KMS-11 (cell line): ENCODE measurements around the gene ELF4.

Experiments used
- H2AFZ ChIP-seq: fragments of 200-600 bp; sonication (generic); 2 replicates; pipeline ENCODE4 v1.6.1; 2016; ENCODE audit warnings: antibody characterized with exemption, mixed run types, low read depth
- H3K27ac ChIP-seq: fragments of 200-600 bp; sonication (generic); 2 replicates; pipeline ENCODE4 v1.6.1; 2016; ENCODE audit warnings: mild to moderate bottlenecking, mixed run types
- H3K27me3 ChIP-seq: fragments of 200-600 bp; sonication (generic); 2 replicates; pipeline ENCODE4 v1.6.1; 2017; ENCODE audit warnings: mild to moderate bottlenecking, low read depth, mixed run types, moderate library complexity; ENCODE audit not compliant: insufficient read depth
- H3K36me3 ChIP-seq: fragments of 200-600 bp; sonication (generic); 2 replicates; pipeline ENCODE4 v1.6.1; 2017; ENCODE audit warnings: mild to moderate bottlenecking, mixed run types; ENCODE audit not compliant: insufficient read depth
- H3K4me1 ChIP-seq: fragments of 200-600 bp; sonication (generic); 2 replicates; pipeline ENCODE4 v1.6.1; 2016; ENCODE audit warnings: mild to moderate bottlenecking, low read depth, mixed run types; ENCODE audit not compliant: poor library complexity, severe bottlenecking
- H3K4me2 ChIP-seq: fragments of 200-600 bp; sonication (generic); 2 replicates; pipeline ENCODE4 v1.7.0; 2016; ENCODE audit warnings: mild to moderate bottlenecking, mixed run types
- H3K4me3 ChIP-seq: fragments of 200-600 bp; sonication (generic); IDR thresholded peaks from 2 replicates; pipeline ENCODE4 v1.6.1; 2017; ENCODE audit warnings: low read depth, low read length, mixed read lengths; ENCODE audit not compliant: insufficient read depth
- H3K79me2 ChIP-seq: fragments of 200-600 bp; sonication (generic); 2 replicates; pipeline ENCODE4 v1.6.1; 2016; ENCODE audit warnings: low read depth, mixed run types; ENCODE audit not compliant: insufficient read depth
- H3K9ac ChIP-seq: fragments of 200-600 bp; sonication (generic); 2 replicates; pipeline ENCODE4 v1.6.1; 2016; ENCODE audit warnings: mild to moderate bottlenecking, mixed run types
- H4K20me1 ChIP-seq: fragments of 200-600 bp; sonication (generic); 2 replicates; pipeline ENCODE4 v1.6.1; 2016; ENCODE audit warnings: mild to moderate bottlenecking, mixed run types; ENCODE audit not compliant: insufficient read depth
- TF ChIP-seq, protein P1 (sequence below): fragments of 200-600 bp; sonication (generic); conservative IDR thresholded peaks from 2 replicates; pipeline ENCODE4 v1.6.1; 2017; ENCODE audit warnings: low read depth, mild to moderate bottlenecking, antibody characterized with exemption, low read length, moderate library complexity, mixed read lengths

The ELF4 gene

DNA sequence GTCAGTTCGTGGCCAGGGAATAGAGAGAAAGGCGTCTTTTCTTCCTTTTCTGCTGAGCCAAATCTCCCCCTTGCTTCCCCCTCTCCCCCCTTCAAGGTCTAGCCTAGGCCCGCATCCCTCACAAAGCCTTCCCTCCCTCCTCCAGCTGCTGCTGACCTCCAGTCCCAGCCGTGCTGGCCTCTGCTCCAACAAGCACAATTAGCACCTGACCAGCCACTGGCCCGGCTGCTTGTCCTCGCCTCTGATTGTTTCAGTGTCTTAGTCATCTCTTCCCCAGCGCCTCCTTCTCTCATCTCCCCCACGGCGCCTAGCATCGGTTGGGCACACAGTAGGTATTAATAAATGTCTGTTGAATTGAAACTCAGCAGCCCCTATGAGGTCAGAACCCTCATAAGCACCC, 4.2 kb downstream of the ELF4 start:
- Histone ChIP-seq H4K20me1 (no peaks in the 10 kb centered on the region), H2AFZ (no peak overlapping the region), H3K27ac (no peak overlapping the region), H3K4me1 (peaks cover 6% of the 10 kb centered on the region), H3K36me3 (no peaks in the 10 kb centered on the region), H3K9ac (no peak overlapping the region), H3K27me3 (no peaks in the 10 kb centered on the region), H3K4me3 (no peak overlapping the region), H3K4me2 (no peak overlapping the region), H3K79me2 (no peaks in the 10 kb centered on the region)
- TF ChIP-seq, protein P1, sequence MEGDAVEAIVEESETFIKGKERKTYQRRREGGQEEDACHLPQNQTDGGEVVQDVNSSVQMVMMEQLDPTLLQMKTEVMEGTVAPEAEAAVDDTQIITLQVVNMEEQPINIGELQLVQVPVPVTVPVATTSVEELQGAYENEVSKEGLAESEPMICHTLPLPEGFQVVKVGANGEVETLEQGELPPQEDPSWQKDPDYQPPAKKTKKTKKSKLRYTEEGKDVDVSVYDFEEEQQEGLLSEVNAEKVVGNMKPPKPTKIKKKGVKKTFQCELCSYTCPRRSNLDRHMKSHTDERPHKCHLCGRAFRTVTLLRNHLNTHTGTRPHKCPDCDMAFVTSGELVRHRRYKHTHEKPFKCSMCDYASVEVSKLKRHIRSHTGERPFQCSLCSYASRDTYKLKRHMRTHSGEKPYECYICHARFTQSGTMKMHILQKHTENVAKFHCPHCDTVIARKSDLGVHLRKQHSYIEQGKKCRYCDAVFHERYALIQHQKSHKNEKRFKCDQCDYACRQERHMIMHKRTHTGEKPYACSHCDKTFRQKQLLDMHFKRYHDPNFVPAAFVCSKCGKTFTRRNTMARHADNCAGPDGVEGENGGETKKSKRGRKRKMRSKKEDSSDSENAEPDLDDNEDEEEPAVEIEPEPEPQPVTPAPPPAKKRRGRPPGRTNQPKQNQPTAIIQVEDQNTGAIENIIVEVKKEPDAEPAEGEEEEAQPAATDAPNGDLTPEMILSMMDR = no peak

DNA sequence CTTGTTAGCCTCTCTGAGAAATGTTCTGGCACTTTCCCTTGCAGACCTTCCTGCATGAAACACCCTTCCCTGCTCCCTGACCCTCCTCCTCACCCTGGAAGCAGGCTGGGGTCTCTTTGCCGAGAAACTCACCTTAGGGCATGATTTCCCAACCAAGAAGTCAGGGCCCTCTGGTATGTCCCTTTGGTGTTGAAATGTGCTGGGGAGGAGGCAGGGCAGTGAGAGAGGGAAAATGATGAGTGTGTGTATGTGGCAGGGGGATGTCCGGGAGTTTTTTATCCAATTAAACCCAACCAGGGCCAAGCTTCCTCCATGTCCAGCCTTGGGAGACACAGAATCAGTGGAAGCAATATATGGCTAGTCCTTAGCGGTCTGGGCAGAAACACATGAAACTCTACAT, 5.1 kb downstream of the ELF4 start:
- Histone ChIP-seq H3K4me3 (no peak overlapping the region), H3K79me2 (no peaks in the 10 kb centered on the region), H2AFZ (no peak overlapping the region), H3K27ac (no peak overlapping the region), H3K36me3 (no peaks in the 10 kb centered on the region), H3K27me3 (no peaks in the 10 kb centered on the region), H3K4me2 (no peak overlapping the region), H3K9ac (no peak overlapping the region), H3K4me1 (peaks cover 6% of the 10 kb centered on the region), H4K20me1 (no peaks in the 10 kb centered on the region)
- TF ChIP-seq, protein P1 = no peak

DNA sequence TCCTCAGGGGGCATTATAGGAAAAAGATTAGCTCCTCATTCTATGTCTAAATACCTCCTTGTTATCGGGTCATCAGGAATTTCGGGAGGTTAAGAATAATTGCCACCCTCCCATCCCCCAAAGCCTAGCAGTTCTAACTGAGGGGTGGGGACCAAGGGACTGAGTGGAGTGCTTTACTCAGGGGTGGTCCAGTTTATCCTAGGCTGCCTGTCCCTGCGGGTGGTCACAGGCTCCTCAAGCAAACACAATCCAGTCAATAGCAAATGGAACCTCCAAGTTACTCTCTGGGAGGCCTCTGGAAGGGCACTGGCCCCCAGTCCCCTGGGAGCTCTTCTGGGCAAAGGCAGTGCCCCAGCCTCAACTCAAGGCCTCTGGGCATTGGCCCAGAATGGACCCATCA, 6.7 kb downstream of the ELF4 start:
- Histone ChIP-seq H3K27me3 (no peaks in the 10 kb centered on the region), H3K4me3 (no peak overlapping the region), H2AFZ (no peak overlapping the region), H3K4me2 (no peak overlapping the region), H3K36me3 (no peaks in the 10 kb centered on the region), H3K9ac (no peak overlapping the region), H3K4me1 (no peaks in the 10 kb centered on the region), H4K20me1 (no peaks in the 10 kb centered on the region), H3K27ac (no peak overlapping the region), H3K79me2 (no peaks in the 10 kb centered on the region)
- TF ChIP-seq, protein P1 = no peak

DNA sequence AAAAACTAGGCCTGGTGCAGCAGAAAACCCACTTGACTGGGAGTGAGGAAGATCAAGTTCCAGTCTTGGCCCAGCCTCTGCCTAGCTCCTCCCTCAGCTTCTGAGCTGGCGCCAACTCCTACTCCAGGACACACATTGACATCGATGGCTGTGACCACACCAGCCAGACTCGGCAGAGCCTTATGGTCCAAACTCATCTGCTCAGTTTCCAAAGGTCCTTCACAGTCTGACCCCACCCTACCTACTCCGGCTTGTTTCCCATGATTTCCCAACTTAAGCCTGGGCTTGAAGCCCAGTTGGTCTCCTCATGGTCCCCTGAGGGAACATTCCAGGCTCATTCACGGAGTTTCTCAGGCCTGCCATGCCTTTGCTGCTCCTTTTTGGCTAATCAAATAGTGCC, 10.1 kb downstream of the ELF4 start:
- Histone ChIP-seq H3K27me3 (no peaks in the 10 kb centered on the region), H3K27ac (no peak overlapping the region), H3K4me3 (no peak overlapping the region), H3K79me2 (no peaks in the 10 kb centered on the region), H2AFZ (no peak overlapping the region), H3K36me3 (no peaks in the 10 kb centered on the region), H3K4me2 (no peak overlapping the region), H3K4me1 (no peaks in the 10 kb centered on the region), H3K9ac (no peak overlapping the region), H4K20me1 (no peaks in the 10 kb centered on the region)
- TF ChIP-seq, protein P1 = no peak

DNA sequence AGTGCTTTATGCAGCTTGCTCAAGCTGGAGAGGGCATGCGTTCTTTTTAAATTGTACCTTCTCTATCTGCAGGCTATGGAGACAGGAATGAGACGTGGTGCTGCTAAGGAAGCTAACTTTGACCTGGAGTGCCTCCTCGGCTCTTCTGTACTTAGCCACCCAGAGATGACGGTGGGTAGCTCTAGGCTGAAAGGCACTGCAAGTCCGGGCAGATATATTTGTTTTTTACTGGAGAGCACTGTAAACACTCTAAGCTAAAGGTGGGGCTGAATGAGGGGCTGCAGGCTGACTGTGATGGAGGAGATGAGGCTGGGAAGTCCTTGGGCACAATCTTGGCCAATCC, 12.1 kb downstream of the ELF4 start:
- H3K4me1 ChIP-seq = no peaks in the 10 kb centered on the region
- TF ChIP-seq, protein P1 = no peak
- H3K4me2 ChIP-seq = no peak overlapping the region
- no peak overlapping the region for H3K27ac ChIP-seq
- H2AFZ ChIP-seq = no peak overlapping the region
- no peaks in the 10 kb centered on the region for H3K36me3 ChIP-seq
- H3K9ac ChIP-seq = no peak overlapping the region
- H3K4me3 ChIP-seq = no peak overlapping the region
- no peaks in the 10 kb centered on the region for H3K79me2 ChIP-seq
- H3K27me3 ChIP-seq = no peaks in the 10 kb centered on the region
- no peaks in the 10 kb centered on the region for H4K20me1 ChIP-seq
